Stimulated activated naive CD8-positive, alpha-beta T cell treated with anti-CD3 and anti-CD28 coated beads, Interleukin-15, Interleukin-2, amounts not matched to agents 100 U/mL and 50 U/mL, for 24 hours (primary cell): ENCODE data around the gene POLR3GL.
"Not testable (repeated sequence)": the region's sequence is repeated elsewhere in the genome, so short reads cannot be mapped to it uniquely, and the experiment has no call there.

ENCODE experiments used
- ATAC-seq: fragments of 150-1000 bp; cut with Tn5 transposase; one replicate; pipeline ENCODE4 v1.10.0; 2021
- DNase-seq: peaks from one replicate; pipeline ENCODE4 v3.0.0; 2021

The POLR3GL gene

GRCh38 chr1:146020058-146021049 is 55.9 kb downstream of the POLR3GL start:
- DNase-seq (no peak), ATAC-seq (no peak)

GRCh38 chr1:146021050-146021445 is 56.6 kb downstream of the POLR3GL start:
- ATAC-seq = no peak
- DNase-seq = no peak

- no peak for DNase-seq
- no peak for ATAC-seq
Measured at GRCh38 chr1:146021622-146022402, 57.3 kb downstream of the POLR3GL start, which contains the start of gene HJV. Gene HJV (minus strand): TSS chr1:146021735. CDS start chr1:146020231, 1,504 bp downstream.

- ATAC-seq = no peak
- no peak for DNase-seq
Measured at GRCh38 chr1:146022403-146023127, 58.1 kb downstream of the POLR3GL start.

- not testable (repeated sequence) for DNase-seq, ATAC-seq
Measured at GRCh38 chr1:146025787-146026495, 61.5 kb downstream of the POLR3GL start.

GRCh38 chr1:146026650-146027049 is 62.2 kb downstream of the POLR3GL start:
- DNase-seq, ATAC-seq: not testable (repeated sequence)
